ENCODE data around the gene FAM184A. TPM values are rescaled to one million over a fixed set of nuclear protein-coding genes. Genes with fewer than 3 reads are reported as not detected.
A peak's percentile ranks its signal among the peaks of the same experiment; 100 is the strongest.
"Not testable (repeated sequence)": the region's sequence is repeated elsewhere in the genome, so short reads cannot be mapped to it uniquely, and the experiment has no call there.

The FAM184A gene
- polyA plus RNA-seq, 10 donors = 6.5 to 16.4 (median 12.5) TPM

- DNase-seq = no peak
These were observed 24.4 kb upstream of the FAM184A start for GRCh38 chr6:119102901-119103300.

- DNase-seq = no peak
These were observed 21.7 kb upstream of the FAM184A start for GRCh38 chr6:119100115-119100514.

- DNase-seq = not testable (repeated sequence)
These were observed 19.4 kb upstream of the FAM184A start for GRCh38 chr6:119097815-119098361.

- peak; percentile 71 to 92 (median 90) for DNase-seq
These were observed 18.5 kb upstream of the FAM184A start for GRCh38 chr6:119096721-119097565.

GRCh38 chr6:119090256-119090655 is 11.8 kb upstream of the FAM184A start:
- DNase-seq = no peak

GRCh38 chr6:119084784-119085183 is 6.3 kb upstream of the FAM184A start:
- no peak for DNase-seq

- no peak for DNase-seq
These were observed 4.5 kb upstream of the FAM184A start for GRCh38 chr6:119083007-119083406.

- peak in 1 of 3 donors; percentile 74 for DNase-seq
These were observed 882 bp upstream of the FAM184A start for GRCh38 chr6:119079283-119079809.

- DNase-seq = peak in 2 of 3 donors; percentile 30 to 68
These were observed 655 bp downstream of the FAM184A start for GRCh38 chr6:119077643-119078375.

GRCh38 chr6:119077391-119077642 is 1.1 kb downstream of the FAM184A start:
- DNase-seq = no peak

- peak in 2 of 3 donors; percentile 10 to 17 for DNase-seq
These were observed 1.7 kb downstream of the FAM184A start for GRCh38 chr6:119076576-119077390.

GRCh38 chr6:119076173-119076572 is 2.3 kb downstream of the FAM184A start:
- DNase-seq = no peak

GRCh38 chr6:119075200-119075981 is 3.1 kb downstream of the FAM184A start:
- no peak for DNase-seq

- DNase-seq = no peak
These were observed 5.0 kb downstream of the FAM184A start for GRCh38 chr6:119073307-119074051.

GRCh38 chr6:119071576-119071975 is 6.9 kb downstream of the FAM184A start:
- no peak for DNase-seq

GRCh38 chr6:119067091-119067490 is 11.4 kb downstream of the FAM184A start:
- no peak for DNase-seq

- DNase-seq = no peak
These were observed 11.9 kb downstream of the FAM184A start for GRCh38 chr6:119066517-119066916.

- DNase-seq = peak in 2 of 3 donors; percentile 9 to 43
These were observed 12.5 kb downstream of the FAM184A start for GRCh38 chr6:119065955-119066354.

- DNase-seq = no peak
These were observed 13.1 kb downstream of the FAM184A start for GRCh38 chr6:119065382-119065781.

- DNase-seq = no peak
These were observed 15.0 kb downstream of the FAM184A start for GRCh38 chr6:119063491-119063890.
